Activated naive CD4-positive, alpha-beta T cell treated with anti-CD3 and anti-CD28 coated beads for 36 hours (primary cell): ENCODE results near the gene TFEB. TPM values are rescaled to one million over a fixed set of nuclear protein-coding genes. Genes with fewer than 3 reads are reported as not detected.

Source experiments
- CTCF ChIA-PET: fragments of 350-600 bp; sonication (Branson Sonifier 250); formaldehyde crosslinking; loops from one replicate; lab custom pipeline; 2021; ENCODE audit warnings: antibody characterized with exemption; lab: Charles Lee
- DNase-seq: peaks from one replicate; pipeline ENCODE4 v3.0.0-alpha.2; 2020
- H3K27ac Mint-ChIP-seq: one replicate; pipeline ENCODE4 v1.8.0; 2021; ENCODE audit warnings: mild to moderate bottlenecking, mixed read lengths
- H3K27me3 Mint-ChIP-seq: one replicate; pipeline ENCODE4 v1.8.0; 2021; ENCODE audit warnings: low read depth, mixed read lengths
- H3K36me3 Mint-ChIP-seq: one replicate; pipeline ENCODE4 v1.8.0; 2021; ENCODE audit warnings: low read depth, mixed read lengths
- H3K4me1 Mint-ChIP-seq: one replicate; pipeline ENCODE4 v1.8.0; 2021; ENCODE audit warnings: low read depth, mixed read lengths
- H3K4me3 Mint-ChIP-seq: one replicate; pipeline ENCODE4 v1.8.0; 2021; ENCODE audit warnings: mild to moderate bottlenecking, moderate library complexity, mixed read lengths
- H3K9me3 Mint-ChIP-seq: one replicate; pipeline ENCODE4 v1.8.0; 2021; ENCODE audit warnings: mixed read lengths
- intact Hi-C: fragments of 100-400 bp; cut with micrococcal nuclease; formaldehyde crosslinking; loops from one replicate; pipeline ENCODE4 v1.15.1; 2023
- total RNA-seq, 2 experiments: library from RNA; stranded (reverse); gene quantifications; one replicate each; pipeline ENCODE4 v1.2.3, GENCODE V29; 2021

The TFEB gene
- total RNA-seq, 2 experiments from 2014 or later: 5.7 to 7.9 TPM

- intact Hi-C loops: no loop called here
- no peak overlapping the region for H3K4me3 Mint-ChIP-seq
- peaks cover 5% of the 10 kb centered on the region for H3K27me3 Mint-ChIP-seq
- H3K36me3 Mint-ChIP-seq: no peaks in the 10 kb centered on the region
- no peak for DNase-seq
- H3K4me1 Mint-ChIP-seq: no peaks in the 10 kb centered on the region
- H3K9me3 Mint-ChIP-seq: no peaks in the 10 kb centered on the region
- no peak overlapping the region for H3K27ac Mint-ChIP-seq
- CTCF ChIA-PET: interaction anchor here (2.3 kb wide), 1 partner anchor 11 kb away, joined by 10 read pairs; no protein-coding TSS in a partner anchor
Observed at GRCh38 chr6:41672016-41672415, 63.4 kb downstream of the TFEB start.

- intact Hi-C loops: no loop called here
- CTCF ChIA-PET: interaction anchor here (1.2 to 1.3 kb wide), 2 partner anchors 10 to 12 kb away, joined by 4 to 6 read pairs; no protein-coding TSS in a partner anchor
- Mint-ChIP-seq H3K27me3 (peaks cover 4% of the 10 kb centered on the region), H3K27ac (no peak overlapping the region), H3K36me3 (no peaks in the 10 kb centered on the region), H3K4me1 (no peaks in the 10 kb centered on the region), H3K4me3 (no peak overlapping the region), H3K9me3 (no peaks in the 10 kb centered on the region)
- DNase-seq: no peak
Observed at GRCh38 chr6:41671376-41671775, 64.0 kb downstream of the TFEB start.

- Mint-ChIP-seq H3K4me1 (no peaks in the 10 kb centered on the region), H3K4me3 (no peak overlapping the region), H3K9me3 (no peaks in the 10 kb centered on the region), H3K27ac (no peak overlapping the region), H3K27me3 (peaks cover 4% of the 10 kb centered on the region), H3K36me3 (no peaks in the 10 kb centered on the region)
- no peak for DNase-seq
- CTCF ChIA-PET: interaction anchor here (1.2 to 1.3 kb wide), 2 partner anchors 11 to 12 kb away, joined by 4 to 6 read pairs; no protein-coding TSS in a partner anchor
- intact Hi-C loops: no loop called here
Observed at GRCh38 chr6:41670703-41671360, 64.6 kb downstream of the TFEB start.

GRCh38 chr6:41668968-41669367, 66.4 kb downstream of the TFEB start:
- CTCF ChIA-PET: no interaction called here
- Mint-ChIP-seq H3K36me3 (no peaks in the 10 kb centered on the region), H3K4me3 (no peak overlapping the region), H3K9me3 (no peaks in the 10 kb centered on the region), H3K4me1 (no peaks in the 10 kb centered on the region), H3K27ac (no peak overlapping the region), H3K27me3 (no peaks in the 10 kb centered on the region)
- intact Hi-C loops: no loop called here
- DNase-seq: no peak

GRCh38 chr6:41667195-41667594, 68.2 kb downstream of the TFEB start:
- CTCF ChIA-PET: no interaction called here
- no peaks in the 10 kb centered on the region for H3K36me3 Mint-ChIP-seq
- peaks cover 2% of the 10 kb centered on the region for H3K27me3 Mint-ChIP-seq
- H3K4me1 Mint-ChIP-seq: no peaks in the 10 kb centered on the region
- DNase-seq: no peak
- H3K27ac Mint-ChIP-seq: no peak overlapping the region
- no peak overlapping the region for H3K4me3 Mint-ChIP-seq
- no peaks in the 10 kb centered on the region for H3K9me3 Mint-ChIP-seq
- intact Hi-C loops: no loop called here

- intact Hi-C loops: no loop called here
- H3K36me3 Mint-ChIP-seq: no peaks in the 10 kb centered on the region
- no peaks in the 10 kb centered on the region for H3K4me1 Mint-ChIP-seq
- no peak overlapping the region for H3K27ac Mint-ChIP-seq
- peaks cover 6% of the 10 kb centered on the region for H3K27me3 Mint-ChIP-seq
- H3K9me3 Mint-ChIP-seq: no peaks in the 10 kb centered on the region
- no peak overlapping the region for H3K4me3 Mint-ChIP-seq
- no peak for DNase-seq
- CTCF ChIA-PET: interaction anchor here (0.6 kb wide), 1 partner anchor 316 kb away, joined by 3 read pairs; no protein-coding TSS in a partner anchor
Observed at GRCh38 chr6:41664271-41664670, 71.1 kb downstream of the TFEB start.

GRCh38 chr6:41663568-41663967, 71.8 kb downstream of the TFEB start:
- DNase-seq: no peak
- Mint-ChIP-seq H3K27ac (no peak overlapping the region), H3K4me1 (no peaks in the 10 kb centered on the region), H3K4me3 (no peak overlapping the region), H3K27me3 (peaks cover 6% of the 10 kb centered on the region), H3K36me3 (no peaks in the 10 kb centered on the region), H3K9me3 (no peaks in the 10 kb centered on the region)
- CTCF ChIA-PET: no interaction called here
- intact Hi-C loops: no loop called here

- H3K4me1 Mint-ChIP-seq: no peaks in the 10 kb centered on the region
- CTCF ChIA-PET: no interaction called here
- H3K27ac Mint-ChIP-seq: no peak overlapping the region
- peaks cover 13% of the 10 kb centered on the region for H3K27me3 Mint-ChIP-seq
- H3K36me3 Mint-ChIP-seq: no peaks in the 10 kb centered on the region
- DNase-seq: no peak
- intact Hi-C loops: no loop called here
- H3K9me3 Mint-ChIP-seq: no peaks in the 10 kb centered on the region
- no peak overlapping the region for H3K4me3 Mint-ChIP-seq
Observed at GRCh38 chr6:41659935-41660334, 75.5 kb downstream of the TFEB start.

GRCh38 chr6:41658636-41659035, 76.8 kb downstream of the TFEB start:
- H3K4me1 Mint-ChIP-seq: no peaks in the 10 kb centered on the region
- no peaks in the 10 kb centered on the region for H3K36me3 Mint-ChIP-seq
- H3K27ac Mint-ChIP-seq: no peak overlapping the region
- intact Hi-C loops: no loop called here
- no peak for DNase-seq
- H3K9me3 Mint-ChIP-seq: no peaks in the 10 kb centered on the region
- no peak overlapping the region for H3K4me3 Mint-ChIP-seq
- H3K27me3 Mint-ChIP-seq: peaks cover 13% of the 10 kb centered on the region
- CTCF ChIA-PET: interaction anchor here (1.1 kb wide), 2 partner anchors 23 to 234 kb away, joined by 3 read pairs; no protein-coding TSS in a partner anchor

GRCh38 chr6:41657131-41658094, 78.0 kb downstream of the TFEB start:
- peaks cover 13% of the 10 kb centered on the region for H3K27me3 Mint-ChIP-seq
- no peaks in the 10 kb centered on the region for H3K4me1 Mint-ChIP-seq
- H3K4me3 Mint-ChIP-seq: no peak overlapping the region
- H3K9me3 Mint-ChIP-seq: no peaks in the 10 kb centered on the region
- CTCF ChIA-PET: interaction anchor here (1.3 kb wide), 1 partner anchor 289 kb away, joined by 4 read pairs; no protein-coding TSS in a partner anchor
- no peak overlapping the region for H3K27ac Mint-ChIP-seq
- intact Hi-C loops: no loop called here
- no peak for DNase-seq
- no peaks in the 10 kb centered on the region for H3K36me3 Mint-ChIP-seq

- intact Hi-C loops: no loop called here
- Mint-ChIP-seq H3K27ac (no peak overlapping the region), H3K4me1 (no peaks in the 10 kb centered on the region), H3K4me3 (no peak overlapping the region), H3K36me3 (no peaks in the 10 kb centered on the region), H3K27me3 (peaks cover 6% of the 10 kb centered on the region), H3K9me3 (no peaks in the 10 kb centered on the region)
- CTCF ChIA-PET: no interaction called here
- DNase-seq: no peak
Observed at GRCh38 chr6:41656002-41656691, 79.3 kb downstream of the TFEB start.

GRCh38 chr6:41655646-41656001, 79.8 kb downstream of the TFEB start:
- H3K27me3 Mint-ChIP-seq: peaks cover 6% of the 10 kb centered on the region
- no peaks in the 10 kb centered on the region for H3K36me3 Mint-ChIP-seq
- no peaks in the 10 kb centered on the region for H3K4me1 Mint-ChIP-seq
- H3K9me3 Mint-ChIP-seq: no peaks in the 10 kb centered on the region
- intact Hi-C loops: no loop called here
- no peak for DNase-seq
- no peak overlapping the region for H3K4me3 Mint-ChIP-seq
- CTCF ChIA-PET: no interaction called here
- H3K27ac Mint-ChIP-seq: no peak overlapping the region
